HCT116 (cell line): ENCODE results near the gene PALMD. TPM values are rescaled to one million over a fixed set of nuclear protein-coding genes. Genes with fewer than 3 reads are reported as not detected.

ENCODE experiments used
- ATAC-seq: fragments of 200-7000 bp; cut with Tn5 transposase; 2 replicates; pipeline ENCODE4 v1.9.1; 2020; ENCODE audit warnings: mild to moderate bottlenecking, moderate library complexity
- BruUV-seq: library from RNA; stranded (reverse); fragments of 400-500 nt; replicated peaks from 2 replicates; lab custom pipeline; 2021; lab: Mats Ljungman, UMichigan
- CTCF ChIA-PET: fragments of 300-600 bp; sonication (Branson Sonifier 250); formaldehyde crosslinking; loops from one replicate; lab custom pipeline; 2021; ENCODE audit warnings: antibody characterized with exemption; lab: Charles Lee
- POLR2A ChIA-PET: fragments of 300-600, 350-600 bp; sonication (Branson Sonifier 250); formaldehyde crosslinking; loops from one replicate; lab custom pipeline; 2021; ENCODE audit warnings: antibody characterized with exemption; lab: Charles Lee
- RAD21 ChIA-PET, 2 experiments: fragments of 300-600 bp; sonication (Branson Sonifier 250); formaldehyde crosslinking; loops; one replicate each; lab custom pipeline; 2023; ENCODE audit warnings: low total read pairs in 2 of 2; ENCODE audit not compliant: uncharacterized antibody in 2 of 2, unreplicated experiment in 2 of 2, low non-redundant PET in 1 of 2; lab: Charles Lee
- DNase-seq: peaks from one replicate; pipeline ENCODE4 v3.0.0-alpha.2; 2010; ENCODE audit warnings: low read depth, low spot score
- H2AFZ ChIP-seq: fragments of 200-600 bp; shearing (Covaris generic), sonication (generic); 2 replicates; pipeline ENCODE4 v1.6.1; 2017; ENCODE audit warnings: low read depth, mixed run types, mixed read lengths, antibody characterized with exemption, low read length; ENCODE audit not compliant: poor library complexity, severe bottlenecking
- H3K27ac ChIP-seq: 2 replicates; pipeline ENCODE4 v1.5.1; 2012; ENCODE audit warnings: low read depth, low read length
- H3K27me3 ChIP-seq: fragments of 200-600 bp; sonication (generic); 2 replicates; pipeline ENCODE4 v1.6.1; 2016; ENCODE audit warnings: mixed run types, low read length, mixed read lengths; ENCODE audit not compliant: insufficient read depth
- H3K36me3 ChIP-seq, 2 experiments: fragments of 200-500 bp in 1 of 2; fragments of 200-600 bp in 1 of 2; sonication (Bioruptor generic) in 1 of 2; sonication (generic) in 1 of 2; 2 replicates each; pipeline versions ENCODE4 v1.5.1 to v1.6.1; 2014 to 2016; ENCODE audit warnings: low read length in 2 of 2, inconsistent platforms in 1 of 2, mixed read lengths in 1 of 2, mixed run types in 1 of 2; ENCODE audit not compliant: insufficient read depth in 2 of 2, control insufficient read depth in 1 of 2
- H3K4me1 ChIP-seq, 2 experiments: fragments of 200-600 bp in 1 of 2; sonication (generic) in 1 of 2; 2 replicates each; pipeline versions ENCODE4 v1.5.1 to v1.6.1; 2012 to 2017; ENCODE audit warnings: low read length in 2 of 2, inconsistent platforms in 1 of 2, mild to moderate bottlenecking in 1 of 2, mixed read lengths in 1 of 2, mixed run types in 1 of 2, moderate library complexity in 1 of 2; ENCODE audit not compliant: insufficient read depth in 2 of 2, control insufficient read depth in 1 of 2
- H3K4me2 ChIP-seq: fragments of 200-600 bp; sonication (generic); 2 replicates; pipeline ENCODE4 v1.6.1; 2017; ENCODE audit warnings: mixed run types, low read length, mixed read lengths
- H3K4me3 ChIP-seq, 2 experiments: fragments of 200-600 bp in 1 of 2; sonication (generic) in 1 of 2; replicated peaks in 1 of 2; 2 replicates each; pipeline ENCODE4 v1.5.1; 2011 to 2016; ENCODE audit warnings: low read length in 2 of 2, control low read depth in 1 of 2, low read depth in 1 of 2, mild to moderate bottlenecking in 1 of 2, mixed read lengths in 1 of 2, mixed run types in 1 of 2
- H3K79me2 ChIP-seq: fragments of 200-600 bp; sonication (generic); 2 replicates; pipeline ENCODE4 v1.6.1; 2017; ENCODE audit warnings: mild to moderate bottlenecking, mixed run types, low read length, moderate library complexity, mixed read lengths; ENCODE audit not compliant: insufficient read depth
- H3K9ac ChIP-seq: fragments of 200-600 bp; sonication (generic); 2 replicates; pipeline ENCODE4 v1.6.1; 2016; ENCODE audit warnings: low read length, mixed read lengths
- H3K9me2 ChIP-seq: fragments of 200-600 bp; sonication (generic), shearing (Covaris generic); 2 replicates; pipeline ENCODE4 v1.6.1; 2017; ENCODE audit warnings: mixed run types, mild to moderate bottlenecking, moderate library complexity; ENCODE audit not compliant: insufficient read depth
- H3K9me3 ChIP-seq, 2 experiments: fragments of 200-500 bp in 1 of 2; fragments of 200-600 bp in 1 of 2; sonication (Bioruptor generic) in 1 of 2; sonication (generic) in 1 of 2; 2 replicates each; pipeline ENCODE4 v1.6.1; 2014 to 2017; ENCODE audit warnings: low read length in 2 of 2, mixed read lengths in 2 of 2, inconsistent platforms in 1 of 2, low read depth in 1 of 2, mild to moderate bottlenecking in 1 of 2, mixed run types in 1 of 2, moderate library complexity in 1 of 2; ENCODE audit not compliant: control insufficient read depth in 1 of 2, insufficient read depth in 1 of 2
- H4K20me1 ChIP-seq: fragments of 200-600 bp; sonication (generic), shearing (Covaris generic); 2 replicates; pipeline ENCODE4 v1.6.1; 2017; ENCODE audit warnings: mixed run types, mild to moderate bottlenecking, moderate library complexity; ENCODE audit not compliant: insufficient read depth
- CBX3 ChIP-seq: IDR thresholded peaks from 2 replicates; pipeline ENCODE4 v1.6.1; 2012; ENCODE audit warnings: low read depth
- CEBPB ChIP-seq: IDR thresholded peaks from 2 replicates; pipeline ENCODE4 v1.6.1; 2012; ENCODE audit warnings: low read depth
- EZH2phosphoT487 ChIP-seq: fragments of 200-600 bp; IDR thresholded peaks from 2 replicates; pipeline ENCODE4 v1.6.1; 2018; ENCODE audit warnings: antibody characterized with exemption, borderline replicate concordance
- JUND ChIP-seq: IDR thresholded peaks from 2 replicates; pipeline ENCODE4 v1.6.1; 2012
- RAD21 ChIP-seq: IDR thresholded peaks from 2 replicates; pipeline ENCODE4 v1.6.1; 2012; ENCODE audit warnings: low read depth, mild to moderate bottlenecking
- SIN3A ChIP-seq: IDR thresholded peaks from 2 replicates; pipeline ENCODE4 v1.6.1; 2012; ENCODE audit warnings: low read depth
- SP1 ChIP-seq: IDR thresholded peaks from 2 replicates; pipeline ENCODE4 v1.6.1; 2012; ENCODE audit warnings: low read depth
- YY1 ChIP-seq: IDR thresholded peaks from 2 replicates; pipeline ENCODE4 v1.6.1; 2011; ENCODE audit warnings: low read length, low read depth, moderate library complexity, mild to moderate bottlenecking; ENCODE audit not compliant: insufficient replicate concordance; ENCODE audit errors: extremely low read depth
- ZFX ChIP-seq: fragments of 450-650 bp; IDR thresholded peaks from 2 replicates; pipeline ENCODE4 v1.6.1; 2017
- ZNF274 ChIP-seq: fragments of 200-500 bp; sonication (Bioruptor generic); IDR thresholded peaks from 2 replicates; pipeline ENCODE4 v1.6.1; 2014; ENCODE audit warnings: mild to moderate bottlenecking, low read depth, low read length, inconsistent platforms
- intact Hi-C: fragments of 100-400 bp; cut with micrococcal nuclease; formaldehyde crosslinking; loops from 2 replicates; pipeline ENCODE4 v1.10.0; 2022
- total RNA-seq: library from RNA; stranded (reverse); gene quantifications from one replicate; pipeline ENCODE4 v1.2.1, GENCODE V29; 2021; ENCODE audit not compliant: unreplicated experiment
- TF ChIP-seq, protein P1 (sequence below): IDR thresholded peaks from 2 replicates; pipeline ENCODE4 v1.6.1; 2012
- TF ChIP-seq, protein P2 (sequence below), 3 experiments: fragments of 200-600 bp in 1 of 3; sonication (generic) in 1 of 3; IDR thresholded peaks in 2 of 3; conservative IDR thresholded peaks in 1 of 3; 2 replicates each; pipeline ENCODE4 v1.5.1; 2012 to 2017; ENCODE audit warnings: low read depth in 2 of 3, low read length in 2 of 3, antibody characterized with exemption in 1 of 3, borderline replicate concordance in 1 of 3, control low read depth in 1 of 3, mild to moderate bottlenecking in 1 of 3, mixed read lengths in 1 of 3, mixed run types in 1 of 3, moderate library complexity in 1 of 3; ENCODE audit not compliant: insufficient read depth in 1 of 3

PALMD gene
- total RNA-seq, 1 experiment from 2014 or later: 0.12 TPM

DNA sequence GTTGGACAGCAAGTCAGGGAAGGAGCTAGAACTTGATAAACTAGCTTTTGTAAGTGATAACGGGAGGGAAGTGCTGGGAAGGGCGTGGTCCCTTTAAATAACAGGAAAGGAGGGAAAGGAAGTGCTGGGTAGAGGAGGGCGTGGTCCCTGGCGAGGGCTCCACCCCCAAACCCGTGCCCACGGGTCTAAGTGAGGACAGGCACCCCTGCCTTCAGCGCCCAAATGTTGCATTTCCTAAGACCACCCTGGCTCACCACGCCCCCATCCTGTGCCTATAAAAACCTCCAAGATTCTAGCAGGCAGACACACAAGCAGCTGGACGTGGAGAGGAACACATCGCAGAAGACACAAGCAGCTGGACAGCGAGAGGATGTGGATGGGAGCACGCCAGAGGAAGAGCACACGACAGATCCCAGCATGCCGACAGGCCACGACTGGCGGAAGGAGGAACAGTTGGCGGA lies 58.5 kb downstream of the PALMD start:
- POLR2A ChIA-PET: no interaction called here
- TF ChIP-seq ZFX (no peak), YY1 (no peak), EZH2phosphoT487 (no peak), CEBPB (no peak), CBX3 (no peak), JUND (no peak), SIN3A (no peak), RAD21 (no peak), ZNF274 (no peak), SP1 (no peak)
- TF ChIP-seq, protein P1, sequence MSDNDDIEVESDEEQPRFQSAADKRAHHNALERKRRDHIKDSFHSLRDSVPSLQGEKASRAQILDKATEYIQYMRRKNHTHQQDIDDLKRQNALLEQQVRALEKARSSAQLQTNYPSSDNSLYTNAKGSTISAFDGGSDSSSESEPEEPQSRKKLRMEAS: no peak
- TF ChIP-seq, protein P2, sequence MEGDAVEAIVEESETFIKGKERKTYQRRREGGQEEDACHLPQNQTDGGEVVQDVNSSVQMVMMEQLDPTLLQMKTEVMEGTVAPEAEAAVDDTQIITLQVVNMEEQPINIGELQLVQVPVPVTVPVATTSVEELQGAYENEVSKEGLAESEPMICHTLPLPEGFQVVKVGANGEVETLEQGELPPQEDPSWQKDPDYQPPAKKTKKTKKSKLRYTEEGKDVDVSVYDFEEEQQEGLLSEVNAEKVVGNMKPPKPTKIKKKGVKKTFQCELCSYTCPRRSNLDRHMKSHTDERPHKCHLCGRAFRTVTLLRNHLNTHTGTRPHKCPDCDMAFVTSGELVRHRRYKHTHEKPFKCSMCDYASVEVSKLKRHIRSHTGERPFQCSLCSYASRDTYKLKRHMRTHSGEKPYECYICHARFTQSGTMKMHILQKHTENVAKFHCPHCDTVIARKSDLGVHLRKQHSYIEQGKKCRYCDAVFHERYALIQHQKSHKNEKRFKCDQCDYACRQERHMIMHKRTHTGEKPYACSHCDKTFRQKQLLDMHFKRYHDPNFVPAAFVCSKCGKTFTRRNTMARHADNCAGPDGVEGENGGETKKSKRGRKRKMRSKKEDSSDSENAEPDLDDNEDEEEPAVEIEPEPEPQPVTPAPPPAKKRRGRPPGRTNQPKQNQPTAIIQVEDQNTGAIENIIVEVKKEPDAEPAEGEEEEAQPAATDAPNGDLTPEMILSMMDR (IDR thresholded peaks at IDR 0.05 in 2 of 3, conservative IDR thresholded peaks at IDR 0.05 in 1 of 3; ENCODE audit: borderline replicate concordance in 1 of 3, insufficient read depth in 1 of 3, low read depth in 2 of 3, low read length in 2 of 3): no peak
- TF ChIP-seq, all 23 proteins: peak for 0

More for the DNA sequence above, 58.5 kb downstream of the PALMD start:
- Histone ChIP-seq H3K4me3 (no peak overlapping the region), H3K4me1 (no peaks in the 10 kb centered on the region), H3K36me3 (peaks cover 0 to 5% of the 10 kb centered on the region in 2 experiments; a peak in 2 of 4 replicates), H3K79me2 (no peaks in the 10 kb centered on the region), H3K9me3 (0 out of 4 replicates have a peak, but pooled peaks cover 0 to 5% of the 10 kb centered on the region in 2 experiments), H3K27ac (no peak overlapping the region), H3K27me3 (no peaks in the 10 kb centered on the region), H3K9me2 (no peaks in the 10 kb centered on the region), H3K4me2 (no peak overlapping the region), H4K20me1 (no peaks in the 10 kb centered on the region), H3K9ac (no peak overlapping the region), H2AFZ (no peak overlapping the region)
- ATAC-seq: peak; percentile 42; the same call in 1 of the 2 replicates
- BruUV-seq: no TSS peak
- ChIA-PET CTCF (interaction anchor here (1.0 kb wide), 1 partner anchor 17 kb away, joined by 3 read pairs; no protein-coding TSS in a partner anchor), RAD21 (no interaction called here)
- no peak for DNase-seq
- intact Hi-C loops: loop anchor here (10.0 kb wide), 1 partner anchor 710 kb away; no protein-coding TSS in a partner anchor
